ENCODE measurements around the gene CDNF.

- TF ChIP-seq FOXA1 (IDR thresholded peaks at IDR 0.05): no peak
- no peak for TF ChIP-seq EGR1 (IDR thresholded peaks at IDR 0.05; ENCODE audit: low read depth in 2 of 2)
- no peak for TF ChIP-seq CTCF (IDR thresholded peaks at IDR 0.05; ENCODE audit: low read depth, low read length, missing input control)
- no peak for TF ChIP-seq GABPA (IDR thresholded peaks at IDR 0.05 in 1 of 2, conservative IDR thresholded peaks at IDR 0.05 in 1 of 2)
- TF ChIP-seq TAF1 (conservative IDR thresholded peaks at IDR 0.05): no peak
Measured at GRCh38 chr10:14812271-14812670, 25.6 kb downstream of the CDNF start.
